HepG2 (cell line): ENCODE results near the gene PLCB1. TPM values are rescaled to one million over a fixed set of nuclear protein-coding genes. Genes with fewer than 3 reads are reported as not detected.

Experiments used
- CHD2 ChIP-seq: IDR thresholded peaks from 2 replicates; pipeline ENCODE4 v1.6.1; 2011; ENCODE audit warnings: low read depth, low read length, improper control_type of control experiment
- FOXP1 ChIP-seq, 2 experiments: fragments of 450-650 bp in 1 of 2; IDR thresholded peaks; 2 replicates each; pipeline ENCODE4 v1.6.1; 2017 to 2018; ENCODE audit warnings: antibody characterized with exemption in 1 of 2
- HMG20A ChIP-seq: IDR thresholded peaks from 2 replicates; pipeline ENCODE4 v1.6.1; 2016; ENCODE audit warnings: borderline replicate concordance
- KLF16 ChIP-seq, 2 experiments: sonication (generic) in 1 of 2; formaldehyde crosslinking in 1 of 2; IDR thresholded peaks; 2 replicates each; pipeline versions ENCODE4 v1.6.1 to v1.8.0; 2016 to 2023; ENCODE audit warnings: missing genetic modification reagents in 2 of 2, missing compliant biosample characterization in 1 of 2
- LCORL ChIP-seq, 2 experiments: fragments of 450-650 bp in 1 of 2; sonication (generic) in 1 of 2; formaldehyde crosslinking in 1 of 2; IDR thresholded peaks; 2 replicates each; pipeline versions ENCODE4 v1.5.0 to v1.6.1; 2017 to 2020; ENCODE audit warnings: antibody characterized with exemption in 1 of 2, missing genetic modification reagents in 1 of 2
- NONO ChIP-seq, 2 experiments: fragments of 450-650 bp in 1 of 2; sonication (generic) in 1 of 2; formaldehyde crosslinking in 1 of 2; IDR thresholded peaks in 1 of 2; conservative IDR thresholded peaks in 1 of 2; 2 replicates each; pipeline versions ENCODE4 v1.6.1 to v1.8.0; 2017 to 2022; ENCODE audit warnings: mild to moderate bottlenecking in 1 of 2, missing genetic modification reagents in 1 of 2, moderate library complexity in 1 of 2
- RBM39 ChIP-seq: fragments of 200-400 bp; formaldehyde crosslinking; IDR thresholded peaks from one replicate; pipeline ENCODE4 v1.6.1; 2018; ENCODE audit warnings: antibody characterized with exemption, mild to moderate bottlenecking, low read depth, low read length; ENCODE audit not compliant: poor library complexity, severe bottlenecking
- SMYD3 ChIP-seq: sonication (generic); formaldehyde crosslinking; IDR thresholded peaks from 2 replicates; pipeline ENCODE4 v1.8.1; 2023; ENCODE audit warnings: mild to moderate bottlenecking, missing genetic modification reagents
- TCF12 ChIP-seq, 2 experiments: fragments of 450-650 bp in 1 of 2; sonication (generic) in 1 of 2; formaldehyde crosslinking in 1 of 2; IDR thresholded peaks; 2 replicates each; pipeline versions ENCODE4 v1.6.1 to v1.8.0; 2017 to 2022; ENCODE audit warnings: antibody characterized with exemption in 1 of 2, mild to moderate bottlenecking in 1 of 2, missing genetic modification reagents in 1 of 2, moderate library complexity in 1 of 2
- ZBTB21 ChIP-seq: sonication (generic); formaldehyde crosslinking; IDR thresholded peaks from 2 replicates; pipeline ENCODE4 v1.4.0; 2020; ENCODE audit warnings: missing genetic modification reagents
- ZNF251 ChIP-seq: sonication (generic); formaldehyde crosslinking; IDR thresholded peaks from 2 replicates; pipeline ENCODE4 v1.9.0; 2021; ENCODE audit warnings: mild to moderate bottlenecking, missing genetic modification reagents
- ZSCAN9 ChIP-seq: IDR thresholded peaks from 2 replicates; pipeline ENCODE4 v1.6.1; 2016; ENCODE audit warnings: borderline replicate concordance
- polyA plus RNA-seq, 8 experiments: library from polyadenylated mRNA; depleted of rRNA in 3 of 8; stranded (reverse) in 7 of 8; unstranded in 1 of 8; fragments of >200 nt; fragmentation: Illumina TruSeq in 4 of 8; extraction: Trizol in 4 of 8; gene quantifications; 2 replicates each; pipeline versions ENCODE4 v1.2.1 to v1.2.3, GENCODE V29; 2011 to 2016; ENCODE audit warnings: low read depth in 4 of 8, missing spikeins in 1 of 8, mixed read lengths in 1 of 8; ENCODE audit not compliant: insufficient read depth in 1 of 8
- total RNA-seq, 5 experiments: library from RNA; depleted of rRNA; stranded (reverse); fragments of >200 nt; fragmentation: Illumina TruSeq; extraction: Trizol; gene quantifications; 2 replicates each; pipeline ENCODE4 v1.2.3, GENCODE V29; 2016; ENCODE audit warnings: low read depth in 1 of 5
- TF ChIP-seq, protein P1 (sequence below): sonication (generic); formaldehyde crosslinking; IDR thresholded peaks from 2 replicates; pipeline ENCODE4; 2020; ENCODE audit warnings: missing genetic modification reagents, mild to moderate bottlenecking, borderline replicate concordance
- TF ChIP-seq, protein P2 (sequence below), 2 experiments: sonication (generic) in 1 of 2; formaldehyde crosslinking in 1 of 2; IDR thresholded peaks; 2 replicates each; pipeline versions ENCODE4 v1.4.0 to v1.6.1; 2018 to 2020; ENCODE audit warnings: missing genetic modification reagents in 2 of 2, borderline replicate concordance in 1 of 2, low read depth in 1 of 2, mild to moderate bottlenecking in 1 of 2, missing biosample characterization in 1 of 2
- TF ChIP-seq, protein P3 (sequence below): sonication (generic); formaldehyde crosslinking; IDR thresholded peaks from 2 replicates; pipeline ENCODE4 v1.4.0; 2020; ENCODE audit warnings: mild to moderate bottlenecking, missing genetic modification reagents

The PLCB1 gene
- total and polyA plus RNA-seq, 2 of the 13 experiments (the other 11 are each of a cell fraction or from before 2014, with no cell fraction given) = 42.4 to 55.9 TPM

DNA sequence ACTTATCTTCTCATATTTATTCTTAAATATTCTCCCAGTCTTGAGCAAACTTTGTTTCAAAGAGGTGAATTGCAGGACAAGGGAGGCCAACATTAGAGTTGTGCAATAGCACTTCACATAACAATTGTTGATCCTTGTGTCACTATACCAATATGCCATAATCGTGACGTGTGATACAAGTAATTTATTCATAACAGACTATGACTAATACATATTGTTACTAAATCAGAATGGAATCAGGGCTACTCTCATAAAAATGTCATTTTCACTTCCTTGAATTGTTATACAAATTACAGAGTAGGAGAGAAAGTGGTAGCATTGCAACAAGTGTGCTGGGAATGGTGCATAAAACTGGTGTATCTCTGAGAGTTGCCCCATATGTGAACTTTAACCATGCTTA, 37.2 kb upstream of the PLCB1 start (continued):
- TF ChIP-seq FOXP1 (IDR thresholded peaks at IDR 0.05) = no peak
- peak; percentile 77 for TF ChIP-seq FOXP1 (CRISPR knock-in tag; IDR thresholded peaks at IDR 0.05)
- TF ChIP-seq NONO (IDR thresholded peaks at IDR 0.05) = no peak
- TF ChIP-seq NONO (CRISPR knock-in tag; conservative IDR thresholded peaks at IDR 0.05) = 0 out of 2 replicates have a peak, but pooled peaks have one; percentile 31
- TF ChIP-seq LCORL (IDR thresholded peaks at IDR 0.05) = no peak
- TF ChIP-seq LCORL (CRISPR knock-in tag; IDR thresholded peaks at IDR 0.05) = no peak
- TF ChIP-seq, protein P1, sequence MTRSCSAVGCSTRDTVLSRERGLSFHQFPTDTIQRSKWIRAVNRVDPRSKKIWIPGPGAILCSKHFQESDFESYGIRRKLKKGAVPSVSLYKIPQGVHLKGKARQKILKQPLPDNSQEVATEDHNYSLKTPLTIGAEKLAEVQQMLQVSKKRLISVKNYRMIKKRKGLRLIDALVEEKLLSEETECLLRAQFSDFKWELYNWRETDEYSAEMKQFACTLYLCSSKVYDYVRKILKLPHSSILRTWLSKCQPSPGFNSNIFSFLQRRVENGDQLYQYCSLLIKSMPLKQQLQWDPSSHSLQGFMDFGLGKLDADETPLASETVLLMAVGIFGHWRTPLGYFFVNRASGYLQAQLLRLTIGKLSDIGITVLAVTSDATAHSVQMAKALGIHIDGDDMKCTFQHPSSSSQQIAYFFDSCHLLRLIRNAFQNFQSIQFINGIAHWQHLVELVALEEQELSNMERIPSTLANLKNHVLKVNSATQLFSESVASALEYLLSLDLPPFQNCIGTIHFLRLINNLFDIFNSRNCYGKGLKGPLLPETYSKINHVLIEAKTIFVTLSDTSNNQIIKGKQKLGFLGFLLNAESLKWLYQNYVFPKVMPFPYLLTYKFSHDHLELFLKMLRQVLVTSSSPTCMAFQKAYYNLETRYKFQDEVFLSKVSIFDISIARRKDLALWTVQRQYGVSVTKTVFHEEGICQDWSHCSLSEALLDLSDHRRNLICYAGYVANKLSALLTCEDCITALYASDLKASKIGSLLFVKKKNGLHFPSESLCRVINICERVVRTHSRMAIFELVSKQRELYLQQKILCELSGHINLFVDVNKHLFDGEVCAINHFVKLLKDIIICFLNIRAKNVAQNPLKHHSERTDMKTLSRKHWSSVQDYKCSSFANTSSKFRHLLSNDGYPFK = no peak
- TF ChIP-seq, protein P2, sequence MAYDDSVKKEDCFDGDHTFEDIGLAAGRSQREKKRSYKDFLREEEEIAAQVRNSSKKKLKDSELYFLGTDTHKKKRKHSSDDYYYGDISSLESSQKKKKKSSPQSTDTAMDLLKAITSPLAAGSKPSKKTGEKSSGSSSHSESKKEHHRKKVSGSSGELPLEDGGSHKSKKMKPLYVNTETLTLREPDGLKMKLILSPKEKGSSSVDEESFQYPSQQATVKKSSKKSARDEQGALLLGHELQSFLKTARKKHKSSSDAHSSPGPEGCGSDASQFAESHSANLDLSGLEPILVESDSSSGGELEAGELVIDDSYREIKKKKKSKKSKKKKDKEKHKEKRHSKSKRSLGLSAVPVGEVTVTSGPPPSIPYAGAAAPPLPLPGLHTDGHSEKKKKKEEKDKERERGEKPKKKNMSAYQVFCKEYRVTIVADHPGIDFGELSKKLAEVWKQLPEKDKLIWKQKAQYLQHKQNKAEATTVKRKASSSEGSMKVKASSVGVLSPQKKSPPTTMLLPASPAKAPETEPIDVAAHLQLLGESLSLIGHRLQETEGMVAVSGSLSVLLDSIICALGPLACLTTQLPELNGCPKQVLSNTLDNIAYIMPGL (CRISPR knock-in tag; IDR thresholded peaks at IDR 0.05; ENCODE audit: borderline replicate concordance in 1 of 2, low read depth in 1 of 2) = no peak
- TF ChIP-seq CHD2 = no peak
- TF ChIP-seq ZBTB21 (CRISPR knock-in tag) = 0 out of 2 replicates have a peak, but pooled peaks have one; percentile 21
- no peak for TF ChIP-seq RBM39
- 0 out of 2 replicates have a peak, but pooled peaks have one; percentile 61 for TF ChIP-seq ZSCAN9
- peak in 1 of 2 experiments; percentile 39; a peak in 1 of 4 replicates for TF ChIP-seq KLF16 (CRISPR knock-in tag; IDR thresholded peaks at IDR 0.05)
- TF ChIP-seq TCF12 (IDR thresholded peaks at IDR 0.05) = no peak
- no peak for TF ChIP-seq TCF12 (CRISPR knock-in tag; IDR thresholded peaks at IDR 0.05)
- peak; percentile 67; the same call in 1 of the 2 replicates for TF ChIP-seq HMG20A
- no peak for TF ChIP-seq ZNF251 (CRISPR knock-in tag)
- TF ChIP-seq, protein P3, sequence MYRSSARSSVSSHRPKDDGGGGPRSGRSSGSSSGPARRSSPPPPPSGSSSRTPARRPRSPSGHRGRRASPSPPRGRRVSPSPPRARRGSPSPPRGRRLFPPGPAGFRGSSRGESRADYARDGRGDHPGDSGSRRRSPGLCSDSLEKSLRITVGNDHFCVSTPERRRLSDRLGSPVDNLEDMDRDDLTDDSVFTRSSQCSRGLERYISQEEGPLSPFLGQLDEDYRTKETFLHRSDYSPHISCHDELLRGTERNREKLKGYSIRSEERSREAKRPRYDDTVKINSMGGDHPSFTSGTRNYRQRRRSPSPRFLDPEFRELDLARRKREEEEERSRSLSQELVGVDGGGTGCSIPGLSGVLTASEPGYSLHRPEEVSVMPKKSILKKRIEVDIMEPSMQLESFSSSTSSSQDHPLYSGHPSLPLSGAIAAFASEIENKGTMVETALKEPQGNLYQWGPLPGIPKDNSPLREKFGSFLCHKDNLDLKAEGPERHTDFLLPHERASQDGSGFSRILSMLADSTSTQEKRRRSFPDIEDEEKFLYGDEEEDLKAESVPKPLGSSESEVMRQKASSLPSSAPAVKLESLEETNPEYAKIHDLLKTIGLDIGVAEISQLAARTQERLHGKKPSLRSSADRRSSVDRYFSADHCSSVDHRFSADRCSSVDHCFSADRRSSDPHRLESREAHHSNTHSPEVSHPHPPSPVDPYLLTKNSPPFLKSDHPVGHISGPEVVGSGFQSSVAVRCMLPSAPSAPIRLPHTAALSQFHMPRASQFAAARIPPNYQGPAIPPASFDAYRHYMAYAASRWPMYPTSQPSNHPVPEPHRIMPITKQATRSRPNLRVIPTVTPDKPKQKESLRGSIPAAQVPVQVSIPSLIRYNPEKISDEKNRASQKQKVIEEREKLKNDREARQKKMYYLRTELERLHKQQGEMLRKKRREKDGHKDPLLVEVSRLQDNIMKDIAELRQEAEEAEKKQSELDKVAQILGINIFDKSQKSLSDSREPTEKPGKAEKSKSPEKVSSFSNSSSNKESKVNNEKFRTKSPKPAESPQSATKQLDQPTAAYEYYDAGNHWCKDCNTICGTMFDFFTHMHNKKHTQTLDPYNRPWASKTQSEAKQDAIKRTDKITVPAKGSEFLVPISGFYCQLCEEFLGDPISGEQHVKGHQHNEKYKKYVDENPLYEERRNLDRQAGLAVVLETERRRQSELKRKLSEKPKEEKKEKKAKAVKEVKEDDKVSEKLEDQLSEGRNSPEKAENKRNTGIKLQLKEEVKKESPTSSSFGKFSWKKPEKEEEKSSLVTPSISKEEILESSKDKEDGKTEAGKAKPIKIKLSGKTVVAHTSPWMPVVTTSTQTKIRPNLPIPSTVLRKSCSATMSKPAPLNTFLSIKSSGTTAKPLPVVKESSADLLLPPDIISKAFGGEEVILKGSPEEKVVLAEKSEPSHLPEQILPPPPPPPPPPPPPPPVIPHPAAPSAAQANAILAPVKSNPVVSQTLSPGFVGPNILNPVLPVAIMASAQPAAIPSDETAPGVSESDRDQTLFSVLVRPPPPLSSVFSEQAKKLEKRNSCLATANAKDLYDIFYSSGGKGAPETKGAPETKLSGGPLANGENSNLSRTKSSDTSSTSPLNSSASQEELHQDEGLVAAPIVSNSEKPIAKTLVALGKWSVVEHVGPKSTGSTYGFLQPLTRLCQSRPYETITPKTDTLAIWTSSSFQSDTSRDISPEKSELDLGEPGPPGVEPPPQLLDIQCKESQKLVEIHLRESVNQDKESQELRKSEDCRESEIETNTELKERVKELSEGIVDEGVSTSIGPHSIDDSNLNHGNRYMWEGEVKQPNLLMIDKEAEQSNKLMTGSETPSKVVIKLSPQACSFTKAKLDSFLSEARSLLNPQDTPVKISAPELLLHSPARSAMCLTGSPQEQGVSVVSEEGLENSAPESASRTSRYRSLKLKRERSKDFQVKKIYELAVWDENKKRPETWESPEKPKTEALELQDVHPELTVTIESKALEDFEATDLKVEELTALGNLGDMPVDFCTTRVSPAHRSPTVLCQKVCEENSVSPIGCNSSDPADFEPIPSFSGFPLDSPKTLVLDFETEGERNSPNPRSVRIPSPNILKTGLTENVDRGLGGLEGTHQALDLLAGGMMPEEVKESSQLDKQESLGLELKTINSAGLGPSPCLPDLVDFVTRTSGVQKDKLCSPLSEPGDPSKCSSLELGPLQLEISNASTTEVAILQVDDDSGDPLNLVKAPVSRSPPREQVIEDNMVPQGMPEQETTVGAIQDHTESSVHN (CRISPR knock-in tag) = no peak
- TF ChIP-seq SMYD3 (CRISPR knock-in tag) = no peak
